DOHH2 (cell line): ENCODE measurements around the gene ATP8A2.

Source experiments
- H3F3A ChIP-seq: fragments of 200-600 bp; sonication (generic), shearing (Covaris generic); 2 replicates; pipeline ENCODE4 v1.6.0; 2016; ENCODE audit warnings: antibody characterized with exemption, mild to moderate bottlenecking; ENCODE audit not compliant: control insufficient read depth, insufficient read depth
- H3K27ac ChIP-seq: fragments of 200-600 bp; sonication (generic); 2 replicates; pipeline ENCODE4 v1.5.1; 2014; ENCODE audit warnings: low read depth, mild to moderate bottlenecking, low read length, moderate library complexity
- H3K27me3 ChIP-seq: fragments of 200-600 bp; sonication (generic); 2 replicates; pipeline ENCODE4 v1.6.1; 2014; ENCODE audit warnings: mild to moderate bottlenecking, low read length, mixed read lengths; ENCODE audit not compliant: control insufficient read depth
- H3K36me3 ChIP-seq: fragments of 200-600 bp; sonication (generic); 2 replicates; pipeline ENCODE4 v1.6.1; 2014; ENCODE audit warnings: mild to moderate bottlenecking, low read length, moderate library complexity, mixed read lengths; ENCODE audit not compliant: control insufficient read depth
- H3K4me1 ChIP-seq: fragments of 200-600 bp; sonication (generic); 2 replicates; pipeline ENCODE4 v1.6.1; 2014; ENCODE audit warnings: mild to moderate bottlenecking, low read length, mixed read lengths; ENCODE audit not compliant: control insufficient read depth
- H3K4me2 ChIP-seq: fragments of 200-600 bp; sonication (generic); 2 replicates; pipeline ENCODE4 v1.6.0; 2014; ENCODE audit warnings: mild to moderate bottlenecking, low read length, moderate library complexity
- H3K4me3 ChIP-seq: fragments of 200-600 bp; sonication (generic); 2 replicates; pipeline ENCODE4 v1.5.1; 2014; ENCODE audit warnings: mild to moderate bottlenecking, low read length, mixed read lengths
- H3K79me2 ChIP-seq: fragments of 200-600 bp; sonication (generic); 2 replicates; pipeline ENCODE4 v1.6.1; 2014; ENCODE audit warnings: mild to moderate bottlenecking, low read length, mixed read lengths; ENCODE audit not compliant: control insufficient read depth
- H3K9me2 ChIP-seq: fragments of 200-600 bp; sonication (generic); replicated peaks from 2 replicates; pipeline ENCODE4 v1.6.1; 2014; ENCODE audit warnings: mild to moderate bottlenecking, low read length, mixed read lengths; ENCODE audit not compliant: control insufficient read depth
- H3K9me3 ChIP-seq: fragments of 200-600 bp; sonication (generic); 2 replicates; pipeline ENCODE4 v1.6.1; 2014; ENCODE audit warnings: antibody characterized with exemption, low read length, mixed read lengths; ENCODE audit not compliant: control insufficient read depth, insufficient read depth
- H4K20me1 ChIP-seq: fragments of 200-600 bp; sonication (generic); 2 replicates; pipeline ENCODE4 v1.6.0; 2014; ENCODE audit warnings: low read depth, mild to moderate bottlenecking, antibody characterized with exemption, low read length, moderate library complexity; ENCODE audit not compliant: control insufficient read depth, insufficient read depth
- EZH2phosphoT487 ChIP-seq: fragments of 200-600 bp; sonication (generic); IDR thresholded peaks from 2 replicates; pipeline ENCODE4 v1.6.1; 2017; ENCODE audit warnings: borderline replicate concordance, mild to moderate bottlenecking, antibody characterized with exemption, low read length, moderate library complexity, mixed read lengths
- TF ChIP-seq, protein P1 (sequence below): fragments of 200-600 bp; sonication (generic); IDR thresholded peaks from one replicate; pipeline ENCODE4 v1.5.1; 2014; ENCODE audit warnings: antibody characterized with exemption, mild to moderate bottlenecking, low read depth, low read length; ENCODE audit not compliant: poor library complexity, severe bottlenecking

The ATP8A2 gene

DNA sequence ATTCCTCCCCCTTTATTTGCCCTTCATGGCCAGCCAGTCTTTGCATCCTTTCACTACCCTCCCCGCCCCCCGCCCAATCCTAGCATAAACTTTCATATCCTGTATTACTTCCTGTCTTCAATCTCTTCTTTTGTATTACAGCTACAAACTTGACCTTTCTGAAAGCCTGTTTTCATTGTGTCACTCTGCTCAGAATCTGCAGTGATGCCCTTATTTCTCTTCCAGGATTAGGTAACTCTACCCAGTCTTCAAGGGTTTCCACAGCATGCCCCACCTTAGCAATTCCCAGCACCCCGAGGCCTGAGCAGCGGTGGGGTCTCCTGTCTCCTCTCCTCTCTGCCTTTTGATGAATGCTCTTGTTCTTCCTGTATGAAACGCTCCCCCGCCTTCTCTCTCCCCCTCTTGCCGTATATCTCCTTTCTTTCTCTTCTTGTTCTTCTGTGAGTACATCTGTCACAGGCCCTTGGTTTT is 534.5 kb downstream of the ATP8A2 start:
- Histone ChIP-seq H3K4me1 (peaks cover 14% of the 10 kb centered on the region), H3K4me3 (peak overlapping the region; percentile 40)
- no peak for TF ChIP-seq EZH2phosphoT487
- TF ChIP-seq, protein P1, sequence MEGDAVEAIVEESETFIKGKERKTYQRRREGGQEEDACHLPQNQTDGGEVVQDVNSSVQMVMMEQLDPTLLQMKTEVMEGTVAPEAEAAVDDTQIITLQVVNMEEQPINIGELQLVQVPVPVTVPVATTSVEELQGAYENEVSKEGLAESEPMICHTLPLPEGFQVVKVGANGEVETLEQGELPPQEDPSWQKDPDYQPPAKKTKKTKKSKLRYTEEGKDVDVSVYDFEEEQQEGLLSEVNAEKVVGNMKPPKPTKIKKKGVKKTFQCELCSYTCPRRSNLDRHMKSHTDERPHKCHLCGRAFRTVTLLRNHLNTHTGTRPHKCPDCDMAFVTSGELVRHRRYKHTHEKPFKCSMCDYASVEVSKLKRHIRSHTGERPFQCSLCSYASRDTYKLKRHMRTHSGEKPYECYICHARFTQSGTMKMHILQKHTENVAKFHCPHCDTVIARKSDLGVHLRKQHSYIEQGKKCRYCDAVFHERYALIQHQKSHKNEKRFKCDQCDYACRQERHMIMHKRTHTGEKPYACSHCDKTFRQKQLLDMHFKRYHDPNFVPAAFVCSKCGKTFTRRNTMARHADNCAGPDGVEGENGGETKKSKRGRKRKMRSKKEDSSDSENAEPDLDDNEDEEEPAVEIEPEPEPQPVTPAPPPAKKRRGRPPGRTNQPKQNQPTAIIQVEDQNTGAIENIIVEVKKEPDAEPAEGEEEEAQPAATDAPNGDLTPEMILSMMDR = no peak

DNA sequence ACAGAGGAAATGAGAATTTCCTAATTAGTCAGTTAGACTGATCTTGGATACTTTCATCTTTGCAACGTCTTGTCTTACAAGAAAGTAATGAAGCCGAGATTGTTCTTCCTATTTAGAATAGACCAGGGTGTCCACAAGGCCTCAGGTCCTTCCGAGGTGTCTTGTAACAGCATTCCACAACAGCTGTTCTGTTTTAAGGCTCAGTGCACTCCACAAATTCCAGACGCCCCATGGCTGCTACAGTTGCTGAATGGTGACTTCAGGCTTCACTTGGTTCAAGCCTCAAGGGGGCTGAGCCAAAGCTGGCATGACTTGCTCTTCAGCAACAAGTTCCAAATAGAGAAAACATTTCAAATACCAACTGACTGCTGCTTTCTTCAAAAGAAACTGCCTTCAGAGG is 536.6 kb downstream of the ATP8A2 start:
- no peaks in the 10 kb centered on the region for H3F3A ChIP-seq
- TF ChIP-seq, protein P1 = no peak
- TF ChIP-seq EZH2phosphoT487 = no peak
- no peak overlapping the region for H3K4me3 ChIP-seq
- no peaks in the 10 kb centered on the region for H3K9me2 ChIP-seq
- H3K27ac ChIP-seq = no peak overlapping the region
- no peaks in the 10 kb centered on the region for H3K36me3 ChIP-seq
- no peaks in the 10 kb centered on the region for H3K79me2 ChIP-seq
- H3K4me2 ChIP-seq = no peak overlapping the region
- H3K4me1 ChIP-seq = peaks cover 14% of the 10 kb centered on the region
- H3K9me3 ChIP-seq = no peaks in the 10 kb centered on the region
- H3K27me3 ChIP-seq = peaks cover 2% of the 10 kb centered on the region; the same call in 1 of the 2 replicates
- H4K20me1 ChIP-seq = no peaks in the 10 kb centered on the region

More for the DNA sequence above, 534.5 kb downstream of the ATP8A2 start:
- no peaks in the 10 kb centered on the region for H4K20me1 ChIP-seq
- H3K79me2 ChIP-seq = no peaks in the 10 kb centered on the region
- H3K36me3 ChIP-seq = no peaks in the 10 kb centered on the region
- no peaks in the 10 kb centered on the region for H3K9me2 ChIP-seq
- H3K4me2 ChIP-seq = peak overlapping the region; percentile 59
- H3K27ac ChIP-seq = peak overlapping the region; percentile 48
- H3F3A ChIP-seq = no peaks in the 10 kb centered on the region
- H3K27me3 ChIP-seq = no peaks in the 10 kb centered on the region
- H3K9me3 ChIP-seq = no peaks in the 10 kb centered on the region

DNA sequence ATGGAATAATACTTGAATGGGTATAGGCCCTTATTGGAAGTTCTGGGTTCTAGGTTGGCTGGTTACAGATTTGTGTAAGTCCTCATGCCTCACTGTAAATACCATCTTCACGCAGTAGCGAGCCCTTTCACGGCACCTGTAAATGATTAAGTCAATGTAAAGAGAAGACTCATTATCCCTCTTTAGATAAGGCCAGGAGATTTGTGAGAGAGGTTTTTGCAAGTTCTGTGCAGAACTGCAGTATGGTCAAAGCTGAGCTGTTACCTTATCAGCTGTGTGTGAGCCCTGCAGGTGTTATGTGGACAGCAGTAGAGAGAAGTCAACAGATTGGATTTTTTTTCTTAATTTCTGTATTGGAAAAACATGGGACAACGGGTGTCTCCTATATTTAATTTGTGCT is 538.5 kb downstream of the ATP8A2 start:
- Histone ChIP-seq H3K79me2 (no peaks in the 10 kb centered on the region), H4K20me1 (no peaks in the 10 kb centered on the region), H3K4me2 (no peak overlapping the region), H3K9me3 (no peaks in the 10 kb centered on the region), H3K4me1 (peaks cover 14% of the 10 kb centered on the region), H3K27ac (no peak overlapping the region), H3K4me3 (no peak overlapping the region), H3K36me3 (no peaks in the 10 kb centered on the region), H3K9me2 (no peaks in the 10 kb centered on the region), H3F3A (no peaks in the 10 kb centered on the region), H3K27me3 (peaks cover 2% of the 10 kb centered on the region; the same call in 1 of the 2 replicates)
- TF ChIP-seq, protein P1 = no peak
